ENCODE data around the gene SMIM21.

The SMIM21 gene

DNA sequence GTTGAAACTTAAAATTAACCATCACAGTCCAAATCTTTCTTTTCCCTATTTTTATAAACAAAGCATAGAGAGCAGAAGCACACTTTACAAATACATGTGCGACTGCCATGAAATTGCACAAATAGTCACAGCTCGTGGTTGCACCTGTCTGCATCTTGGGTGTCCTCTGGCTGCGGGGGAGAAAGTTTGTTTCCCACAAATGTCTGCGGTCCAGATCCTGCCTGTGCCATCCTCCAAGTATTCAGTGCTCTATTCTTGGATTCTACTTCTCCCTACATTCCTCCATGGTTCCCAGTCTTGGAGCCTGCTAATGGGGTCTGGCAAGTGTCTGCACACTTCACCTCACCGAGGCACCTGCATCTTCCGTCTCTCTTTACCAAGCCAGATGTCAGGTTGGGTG, 52.2 kb downstream of the SMIM21 start:
- no peak for FAIRE-seq

DNA sequence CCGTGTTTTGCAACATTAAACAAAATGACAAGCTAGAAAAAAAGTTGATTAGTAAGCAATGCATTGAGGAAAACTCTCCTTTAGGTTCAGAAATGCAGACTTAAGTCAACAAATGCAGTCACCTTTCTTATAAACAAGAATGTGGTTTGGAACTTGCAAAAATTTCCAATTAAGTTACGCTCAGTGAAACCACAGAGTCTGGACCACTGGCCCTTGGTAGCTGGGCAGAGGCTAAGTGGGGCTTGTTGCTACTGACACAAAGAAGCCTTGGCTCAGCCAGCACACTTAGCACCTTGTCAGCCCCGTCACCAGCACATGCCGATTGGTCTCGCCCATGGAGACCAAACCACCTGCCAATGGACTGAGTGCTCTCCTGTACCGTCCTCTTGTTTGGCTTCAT, 53.0 kb downstream of the SMIM21 start:
- FAIRE-seq = no peak

DNA sequence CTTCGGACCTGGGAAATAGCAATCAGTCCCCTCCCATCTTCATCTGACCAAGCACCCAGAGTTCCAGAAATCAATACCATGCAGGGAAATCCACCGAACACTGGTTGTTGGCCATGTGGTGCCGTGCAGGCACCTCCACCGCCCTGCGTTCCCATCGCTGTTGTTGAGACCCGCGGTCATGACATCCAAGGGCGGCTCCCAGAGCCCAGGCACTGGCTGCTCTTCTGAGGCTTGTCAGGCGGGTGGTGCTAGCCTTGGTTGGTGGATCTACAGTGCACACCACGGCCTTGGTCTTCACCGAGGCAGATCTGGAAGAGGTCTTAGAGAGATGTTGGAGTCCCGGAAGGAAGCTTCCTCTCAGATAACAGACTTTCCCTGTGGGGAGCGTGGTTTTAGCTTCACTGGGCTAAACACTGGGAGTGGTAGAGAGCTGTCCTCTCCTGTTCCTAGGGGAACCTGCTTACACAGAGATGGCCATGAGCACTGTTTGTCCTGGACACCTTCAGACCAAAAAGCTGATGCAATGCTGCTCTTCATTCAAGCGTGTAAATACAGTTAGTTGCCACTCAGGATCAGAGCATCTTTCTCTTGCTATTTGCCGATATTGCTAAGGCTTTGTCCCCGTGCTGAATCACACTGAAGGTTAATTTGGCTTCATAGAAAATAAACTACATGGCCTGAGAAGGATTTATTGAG, 58.3 kb downstream of the SMIM21 start:
- no peak for FAIRE-seq

DNA sequence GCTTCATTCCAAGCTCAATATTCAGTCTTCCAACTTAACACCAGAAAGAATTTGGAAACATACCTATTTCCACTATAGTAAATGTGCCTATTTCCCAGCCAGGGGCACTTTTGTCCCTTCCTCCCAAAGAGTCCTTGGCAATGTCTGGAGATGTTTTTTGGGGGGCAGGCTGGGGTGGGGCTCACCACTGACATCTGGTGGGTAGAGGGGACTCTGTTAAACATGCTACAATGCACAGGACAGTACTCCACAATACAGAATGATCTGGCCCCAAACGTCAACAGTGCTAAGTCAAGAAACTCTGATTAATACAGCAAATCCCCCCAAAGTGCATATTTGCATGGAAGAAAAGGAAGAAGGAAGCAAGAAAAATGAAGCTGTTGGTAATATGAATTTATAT, 61.7 kb downstream of the SMIM21 start:
- FAIRE-seq = no peak

DNA sequence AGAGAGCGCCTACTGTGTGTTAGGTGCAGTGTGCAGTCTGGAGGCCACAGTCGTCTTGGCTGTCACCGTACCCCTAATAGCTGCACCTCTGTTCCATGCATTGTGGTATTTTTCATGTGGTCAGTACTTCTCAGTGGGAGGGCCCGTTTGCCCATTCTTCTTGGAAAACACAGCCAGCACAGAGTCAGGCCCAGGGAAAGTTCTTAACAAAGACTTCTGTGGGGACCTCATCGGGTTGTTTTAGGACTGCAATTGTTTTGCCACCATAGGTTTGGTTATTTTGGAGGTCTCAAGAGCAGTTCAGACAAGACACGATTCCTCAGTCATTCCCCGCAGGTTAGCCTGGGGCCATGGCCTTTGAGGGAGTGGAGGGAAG, 62.3 kb downstream of the SMIM21 start:
- FAIRE-seq = no peak

DNA sequence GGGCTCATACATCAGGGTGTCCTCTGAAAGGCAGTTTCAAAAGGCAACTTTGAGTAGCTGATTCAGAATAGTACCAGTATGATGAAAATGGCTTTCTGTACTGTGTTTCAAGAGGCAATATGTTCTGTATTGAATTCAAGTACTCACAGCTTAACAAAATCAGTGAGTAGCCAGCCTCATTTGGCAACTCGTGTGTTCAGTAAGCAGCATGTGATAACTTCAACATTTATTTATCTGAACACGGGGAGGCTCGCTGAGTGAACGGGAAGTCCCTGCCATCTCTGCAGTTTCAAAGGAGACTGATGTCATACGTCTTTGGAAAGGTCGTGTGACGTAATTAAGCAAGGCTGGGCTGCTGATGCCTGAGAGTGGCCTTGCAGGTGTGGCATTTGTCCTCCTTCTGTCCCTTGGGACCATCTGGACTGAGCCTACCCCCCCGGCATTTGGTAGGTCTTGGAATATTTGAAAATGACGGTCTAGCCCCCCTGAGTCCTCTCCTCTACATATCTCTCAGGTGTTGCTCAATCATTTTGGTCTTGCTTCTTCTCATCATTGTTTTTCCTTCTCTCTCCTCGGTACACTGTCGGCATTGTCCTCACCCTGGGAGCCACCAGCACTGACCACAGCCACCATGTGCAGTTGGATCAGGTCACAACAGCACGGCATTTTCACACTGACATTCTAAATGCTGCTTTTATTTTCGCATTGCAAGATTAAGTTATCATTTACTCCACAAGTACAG, 62.8 kb downstream of the SMIM21 start:
- no peak for FAIRE-seq

DNA sequence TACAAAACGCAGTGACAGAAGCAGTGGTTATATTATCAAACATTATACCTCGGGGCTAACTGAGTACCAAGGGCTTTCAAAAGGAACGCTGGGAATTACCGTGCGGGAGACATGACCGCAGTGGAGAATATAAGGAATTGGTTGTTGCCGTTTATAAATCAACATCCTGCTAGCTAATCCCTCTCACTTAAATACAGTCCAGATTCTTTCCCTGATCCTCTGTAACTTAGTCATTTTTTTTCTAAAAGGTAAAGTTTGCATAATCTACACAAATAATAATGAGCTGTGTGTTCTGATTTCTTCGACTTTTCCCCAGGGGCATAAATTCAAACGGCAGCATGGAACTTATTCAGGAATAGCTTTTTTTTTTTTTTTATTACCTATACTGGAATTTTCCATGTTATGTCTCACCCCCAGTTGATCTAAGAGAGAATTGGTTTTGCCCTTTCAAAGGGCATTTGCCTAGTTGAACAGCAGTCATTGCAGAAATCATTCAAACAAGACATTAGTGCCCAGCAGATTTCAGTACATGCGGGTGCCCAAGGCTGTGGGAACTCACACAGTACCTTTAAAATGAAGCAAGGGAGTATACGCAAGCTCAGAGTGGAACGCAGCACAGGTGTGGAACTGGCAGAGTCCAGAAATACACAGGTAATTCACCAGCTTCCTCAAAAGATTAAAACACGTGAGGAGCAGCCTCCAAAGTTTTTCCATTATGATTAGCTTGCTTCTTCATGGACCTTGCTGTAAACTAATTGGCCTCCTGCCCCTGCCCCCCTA, 63.9 kb downstream of the SMIM21 start:
- no peak for FAIRE-seq

DNA sequence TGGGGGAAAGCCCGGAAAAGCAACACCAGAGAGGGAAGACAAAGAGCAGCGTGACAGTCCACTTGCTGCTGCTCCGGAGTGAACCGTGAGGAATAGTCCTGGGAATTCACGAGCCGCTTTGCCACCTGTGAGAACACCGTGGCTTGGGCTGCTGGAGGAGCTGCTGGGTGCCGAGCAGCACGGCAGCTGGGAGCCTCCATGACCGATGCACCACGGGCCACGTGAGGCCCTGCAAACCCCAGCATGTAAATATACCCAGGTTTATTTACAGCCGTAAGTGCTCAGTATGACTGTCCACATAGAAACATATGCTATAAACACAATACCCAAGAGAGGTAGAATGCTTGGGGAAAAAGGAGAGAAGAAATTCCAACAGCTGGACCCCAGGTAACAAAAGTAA, 65.1 kb downstream of the SMIM21 start:
- no peak for FAIRE-seq

DNA sequence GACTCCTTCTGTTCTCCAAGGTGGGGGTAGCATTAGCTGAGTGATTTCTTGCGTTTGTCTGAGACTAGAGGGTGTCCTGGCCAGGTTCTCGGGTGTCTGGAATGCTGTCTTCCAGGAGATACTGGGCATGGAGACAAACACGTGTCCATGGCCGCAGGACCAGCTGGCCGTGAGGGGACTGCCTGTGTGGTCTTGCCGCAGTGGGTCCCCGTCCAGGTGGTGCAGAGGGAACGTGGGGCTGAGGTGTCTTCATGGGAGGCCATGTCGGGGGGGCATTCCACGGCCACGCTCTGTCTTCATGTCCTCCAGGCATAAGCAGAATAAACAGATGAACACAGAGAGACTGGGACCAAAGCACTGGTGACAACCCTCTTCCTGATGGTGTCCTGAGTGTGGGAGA, 66.6 kb downstream of the SMIM21 start:
- FAIRE-seq = no peak

DNA sequence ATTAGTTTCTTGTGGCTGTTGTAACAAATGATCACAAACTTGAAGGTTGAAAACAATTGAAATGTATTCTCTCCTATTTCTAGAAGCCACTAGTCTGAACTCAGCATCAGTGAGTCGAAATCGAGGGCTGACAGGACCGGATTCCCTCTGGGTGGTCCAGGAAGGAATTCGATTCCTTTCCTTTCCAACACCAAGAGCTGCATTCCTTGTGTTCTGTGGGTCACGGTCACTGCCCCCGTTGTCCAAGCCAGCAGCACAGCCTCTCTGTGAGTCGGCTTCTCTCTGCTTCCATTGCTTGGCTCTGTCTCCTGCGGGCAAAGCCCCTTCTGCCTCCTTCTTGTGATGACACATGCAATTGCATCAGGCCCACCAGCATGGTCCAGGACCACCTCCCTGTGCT, 67.3 kb downstream of the SMIM21 start:
- FAIRE-seq = no peak
